Pancreas (tissue), 10 donors: ENCODE data around the gene NRIP1. TPM values are rescaled to one million over a fixed set of nuclear protein-coding genes. Genes with fewer than 3 reads are reported as not detected.

Experiments
- ATAC-seq, 4 donors: fragments of 200-7000 bp; cut with Tn5 transposase; one replicate each; pipeline versions ENCODE4 v1.8.0 to v1.9.1; 2020; ENCODE audit warnings: mild to moderate bottlenecking in 4 of 4, moderate library complexity in 4 of 4
- DNase-seq, 6 donors: peaks; one replicate each; pipeline ENCODE4 v3.0.0-alpha.2; 2020
- FAIRE-seq: peaks from 2 replicates; lab custom pipeline; 2012; peaks lifted over from hg19 to GRCh38; lab: Jason Lieb, UNC
- H3K27ac ChIP-seq, 4 donors: fragments of 200-600 bp; sonication (generic); 1 replicate in 3 of 4; 2 replicates in 1 of 4; pipeline versions ENCODE4 v1.5.0 to v1.8.0; 2020
- H3K27me3 ChIP-seq, 4 donors: fragments of 200-600 bp; one replicate each; pipeline ENCODE4 v1.8.0; 2021
- H3K36me3 ChIP-seq, 3 donors: fragments of 200-600 bp; sonication (generic) in 1 of 3; one replicate each; pipeline versions ENCODE4 v1.5.0 to v1.8.0; 2020 to 2021
- H3K4me1 ChIP-seq, 3 donors: fragments of 200-600 bp; one replicate each; pipeline ENCODE4 v1.8.0; 2021
- H3K4me3 ChIP-seq, 4 donors: fragments of 200-600 bp; sonication (generic) in 2 of 4; one replicate each; pipeline versions ENCODE4 v1.5.0 to v1.8.0; 2020 to 2021
- H3K9me3 ChIP-seq, 4 donors: fragments of 200-600 bp; one replicate each; pipeline ENCODE4 v1.8.0; 2021
- WGBS, 2 donors: extraction: QIAGEN DNeasy Blood & Tissue Kit; methylation state at CpG; one replicate each; pipeline ENCODE4 v1.1.7; 2013; 5-methylcytosine and 5-hydroxymethylcytosine counted together
- intact Hi-C, 3 donors: fragments of 100-400 bp; cut with DNase I; formaldehyde crosslinking; loops; one replicate each; pipeline versions ENCODE4 v1.11.1 to v1.14.2; 2022
- polyA plus RNA-seq, 2 donors: library from polyadenylated mRNA; stranded (reverse); fragments of 200-250 nt; gene quantifications; one replicate each; pipeline ENCODE4 v1.2.3, GENCODE V29; 2013
- total RNA-seq, 6 donors: library from RNA; stranded (reverse); fragmentation: NEBNext Ultra II Directional in 4 of 6; extraction: Animal tissue kit (Norgen Biotek cat#: 25700) in 4 of 6; gene quantifications; one replicate each; pipeline versions ENCODE4 v1.2.1 to v1.2.4, GENCODE V29; 2021 to 2023
- TF ChIP-seq, protein P1 (sequence below), 4 donors: fragments of 200-600 bp; sonication (generic) in 3 of 4; IDR thresholded peaks; one replicate each; pipeline versions ENCODE4 v1.5.0 to v1.8.0; 2021; ENCODE audit warnings: antibody characterized with exemption in 4 of 4
- donor health status: healthy with polysubstance abuse.
- donor health status: DM: no; HTN: no; CAD: no; lungs with moderate emphysema.
- donor health status: DM: no; HTN: no; CAD: no.
- donor health status: control.
- donor health status: control.
- donor health status: Bipolar disorder and iron deficiency.
- donor health status: DM: yes; HTN: yes; CAD: no.
- donor health status: DM: no; HTN: no; CAD: no.
- donor health status: DM: no; HTN: no; CAD: no.
- donor health status: DM: yes; HTN: yes; CAD: no.

NRIP1 gene
- total and polyA plus RNA-seq, 8 donors: 3.7 to 33.5 (median 24.1) TPM

DNA sequence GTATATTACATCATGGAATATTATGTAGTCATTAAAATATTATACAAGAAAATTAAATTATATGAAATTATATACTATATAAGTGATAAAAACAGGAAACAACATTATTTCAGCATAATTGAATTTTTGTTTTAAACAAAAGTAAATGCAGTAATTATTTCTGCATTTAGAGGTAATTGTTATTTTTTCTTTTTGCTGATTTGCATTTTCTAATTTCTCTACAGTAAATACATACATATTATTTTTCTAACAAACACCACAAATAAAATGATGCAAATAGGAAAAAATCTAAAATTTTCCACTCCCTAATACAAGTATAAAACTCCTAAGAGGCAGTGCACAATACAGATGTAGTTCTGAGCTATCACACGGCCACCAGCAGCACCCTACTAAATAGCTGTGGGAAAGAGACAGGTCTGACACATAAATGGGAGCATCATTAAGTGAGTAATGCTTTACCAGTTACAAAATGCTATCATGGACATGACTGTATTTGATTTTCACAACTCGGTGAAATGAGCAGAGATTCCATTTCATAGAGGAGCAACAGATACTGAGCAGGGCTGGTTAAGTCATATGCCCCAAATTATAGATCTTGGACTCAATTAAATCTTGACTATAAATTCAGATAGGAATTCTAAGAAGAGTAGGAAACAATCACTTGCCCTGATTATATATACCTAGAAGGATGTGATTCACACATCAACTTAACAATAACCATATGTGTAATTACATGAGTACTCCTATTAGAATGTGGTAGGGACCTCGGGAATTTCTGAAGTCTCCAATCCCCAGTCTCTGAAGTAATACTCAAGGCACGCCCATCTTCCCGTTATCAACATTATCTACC is 49.0 kb downstream of the NRIP1 start:
- intact Hi-C loops: no loop called here
- peaks cover 0 to 4% (median 0%) of the 10 kb centered on the region in 3 donors for H3K36me3 ChIP-seq
- 89 to 93% methylated on average over 5 of the region's 5 CpGs for WGBS, 2 donors
- H3K4me1 ChIP-seq: peaks cover 0 to 4% (median 0%) of the 10 kb centered on the region in 3 donors
- H3K27me3 ChIP-seq: no peaks in the 10 kb centered on the region
- FAIRE-seq (peak; percentile 94), DNase-seq (no peak), ATAC-seq (no peak)
- TF ChIP-seq, protein P1, sequence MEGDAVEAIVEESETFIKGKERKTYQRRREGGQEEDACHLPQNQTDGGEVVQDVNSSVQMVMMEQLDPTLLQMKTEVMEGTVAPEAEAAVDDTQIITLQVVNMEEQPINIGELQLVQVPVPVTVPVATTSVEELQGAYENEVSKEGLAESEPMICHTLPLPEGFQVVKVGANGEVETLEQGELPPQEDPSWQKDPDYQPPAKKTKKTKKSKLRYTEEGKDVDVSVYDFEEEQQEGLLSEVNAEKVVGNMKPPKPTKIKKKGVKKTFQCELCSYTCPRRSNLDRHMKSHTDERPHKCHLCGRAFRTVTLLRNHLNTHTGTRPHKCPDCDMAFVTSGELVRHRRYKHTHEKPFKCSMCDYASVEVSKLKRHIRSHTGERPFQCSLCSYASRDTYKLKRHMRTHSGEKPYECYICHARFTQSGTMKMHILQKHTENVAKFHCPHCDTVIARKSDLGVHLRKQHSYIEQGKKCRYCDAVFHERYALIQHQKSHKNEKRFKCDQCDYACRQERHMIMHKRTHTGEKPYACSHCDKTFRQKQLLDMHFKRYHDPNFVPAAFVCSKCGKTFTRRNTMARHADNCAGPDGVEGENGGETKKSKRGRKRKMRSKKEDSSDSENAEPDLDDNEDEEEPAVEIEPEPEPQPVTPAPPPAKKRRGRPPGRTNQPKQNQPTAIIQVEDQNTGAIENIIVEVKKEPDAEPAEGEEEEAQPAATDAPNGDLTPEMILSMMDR (IDR thresholded peaks at IDR 0.05): no peak
- H3K9me3 ChIP-seq: no peaks in the 10 kb centered on the region
- no peak overlapping the region for H3K27ac ChIP-seq
- no peak overlapping the region for H3K4me3 ChIP-seq

DNA sequence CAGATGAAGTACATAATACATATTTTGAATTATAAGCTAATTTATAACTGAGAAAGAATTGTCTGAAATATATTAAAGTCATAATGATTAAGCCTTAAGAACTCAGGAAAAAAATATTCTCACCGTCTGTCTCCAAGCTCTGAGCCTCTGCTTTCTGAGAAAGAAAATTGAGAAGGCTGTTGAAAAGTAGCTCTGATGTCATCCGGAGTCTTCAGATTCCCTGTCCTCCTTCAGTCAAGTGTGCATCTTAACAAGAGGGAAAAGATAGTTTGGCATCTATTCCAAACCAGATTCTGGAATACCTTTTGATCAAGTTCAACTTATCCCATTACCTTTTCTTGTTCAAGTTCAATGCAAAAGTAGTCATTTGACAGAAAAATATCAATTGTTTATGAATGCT is 50.6 kb downstream of the NRIP1 start:
- intact Hi-C loops: no loop called here
- peak; percentile 61 for FAIRE-seq
- H3K4me3 ChIP-seq: no peak overlapping the region

DNA sequence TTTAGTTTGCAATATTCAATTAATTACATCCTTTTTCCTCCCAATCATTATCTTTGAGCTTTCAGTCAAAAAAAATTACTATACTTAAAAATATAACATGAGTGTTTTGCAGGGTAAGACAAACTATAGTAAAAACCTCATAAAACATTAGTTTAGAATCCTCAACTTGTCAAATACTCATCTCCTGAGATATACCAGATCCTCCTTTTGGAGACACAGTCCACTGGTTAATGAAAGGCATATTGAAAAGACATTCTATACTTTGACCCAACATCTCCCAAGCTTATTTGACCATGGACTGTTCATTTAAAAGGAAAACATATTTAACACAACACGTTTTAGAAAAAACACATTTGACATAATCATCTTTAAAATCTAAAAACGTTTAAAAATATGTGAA is 52.8 kb downstream of the NRIP1 start:
- intact Hi-C loops: no loop called here
- ATAC-seq (no peak), FAIRE-seq (no peak), DNase-seq (no peak)
- 73 to 75% methylated on average over 2 of the region's 2 CpGs for WGBS, 2 donors
- Histone ChIP-seq H3K36me3 (no peaks in the 10 kb centered on the region), H3K27ac (no peak overlapping the region), H3K9me3 (no peaks in the 10 kb centered on the region), H3K4me1 (peaks cover 0 to 5% (median 0%) of the 10 kb centered on the region in 3 donors), H3K27me3 (no peaks in the 10 kb centered on the region), H3K4me3 (no peak overlapping the region)
- TF ChIP-seq, protein P1 (IDR thresholded peaks at IDR 0.05): no peak

More for the DNA sequence above, 50.6 kb downstream of the NRIP1 start:
- ATAC-seq: no peak
- H3K27me3 ChIP-seq: no peaks in the 10 kb centered on the region
- H3K36me3 ChIP-seq: no peaks in the 10 kb centered on the region
- peaks cover 0 to 4% (median 0%) of the 10 kb centered on the region in 3 donors for H3K4me1 ChIP-seq
- H3K9me3 ChIP-seq: no peaks in the 10 kb centered on the region
- TF ChIP-seq, protein P1 (IDR thresholded peaks at IDR 0.05): no peak
- WGBS, 2 donors: 88% methylated on average over 2 of the region's 2 CpGs
- no peak for DNase-seq
- H3K27ac ChIP-seq: no peak overlapping the region

DNA sequence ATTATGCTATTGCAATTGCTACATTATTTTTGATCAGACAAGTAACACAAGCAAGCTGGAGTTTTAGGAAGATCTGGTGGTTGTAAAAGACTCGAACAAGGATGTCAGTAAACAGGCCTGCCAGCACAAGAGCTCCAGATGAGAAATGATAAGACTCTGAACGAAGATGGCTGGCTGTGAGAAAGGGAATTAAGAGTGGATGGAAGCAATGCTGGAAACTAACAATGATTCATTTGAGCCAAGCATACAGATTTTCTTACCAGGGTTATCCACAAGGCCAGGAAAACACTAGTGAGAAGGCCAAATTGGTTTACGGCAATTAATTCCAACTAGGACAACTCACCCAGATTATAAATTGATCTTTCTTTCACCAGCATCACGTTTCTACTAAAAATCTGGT is 54.2 kb downstream of the NRIP1 start:
- 78 to 83% methylated on average over 4 of the region's 4 CpGs for WGBS, 2 donors
- no peak overlapping the region for H3K4me3 ChIP-seq
- peaks cover 0 to 16% (median 12%) of the 10 kb centered on the region in 3 donors for H3K4me1 ChIP-seq
- TF ChIP-seq, protein P1 (IDR thresholded peaks at IDR 0.05): no peak
- ATAC-seq: no peak
- no peaks in the 10 kb centered on the region for H3K9me3 ChIP-seq
- no peaks in the 10 kb centered on the region for H3K27me3 ChIP-seq
- DNase-seq: no peak
- intact Hi-C loops: no loop called here
- no peak overlapping the region for H3K27ac ChIP-seq
- FAIRE-seq: no peak
- H3K36me3 ChIP-seq: no peaks in the 10 kb centered on the region

DNA sequence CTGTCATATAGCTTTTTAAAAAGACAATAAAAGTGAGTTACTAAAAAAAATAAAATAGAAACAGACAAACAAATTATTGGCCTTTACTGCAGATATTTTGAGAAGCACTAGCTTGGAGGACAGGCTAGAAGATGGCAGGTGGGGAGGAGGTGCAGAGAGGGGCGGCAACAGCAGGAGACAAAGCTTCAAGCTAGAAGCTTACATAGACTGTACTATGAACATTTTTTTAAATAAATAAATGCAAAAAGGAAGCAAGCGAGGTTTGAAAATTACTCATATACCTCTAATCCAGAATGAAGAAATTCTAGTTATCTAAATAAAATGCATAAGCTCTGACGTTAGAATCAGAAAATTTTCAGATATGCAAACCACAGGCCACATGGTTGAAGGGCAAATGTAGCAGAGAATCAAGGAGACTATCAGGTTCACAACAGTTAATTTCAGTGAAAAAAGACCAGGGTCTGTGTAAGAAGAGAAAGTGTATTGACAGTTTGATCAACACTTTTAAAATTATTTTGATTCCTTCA is 54.9 kb downstream of the NRIP1 start:
- Histone ChIP-seq H3K36me3 (no peaks in the 10 kb centered on the region), H3K27me3 (no peaks in the 10 kb centered on the region), H3K9me3 (no peaks in the 10 kb centered on the region), H3K4me1 (peaks cover 0 to 17% (median 16%) of the 10 kb centered on the region in 3 donors), H3K27ac (no peak overlapping the region), H3K4me3 (no peak overlapping the region)
- ATAC-seq (no peak), FAIRE-seq (no peak), DNase-seq (no peak)
- 83 to 89% methylated on average over 3 of the region's 3 CpGs for WGBS, 2 donors
- TF ChIP-seq, protein P1 (IDR thresholded peaks at IDR 0.05): no peak
- intact Hi-C loops: no loop called here
